NCI-H82 treated with DMSO at 0.1 percent for 48 hours (cell line): ENCODE results near the gene RPA1.

Experiments
- DNase-seq: peaks from one replicate; lab custom pipeline; 2025; ENCODE audit not compliant: unreplicated experiment; lab: John Stamatoyannopoulos, UW

RPA1 gene

DNA sequence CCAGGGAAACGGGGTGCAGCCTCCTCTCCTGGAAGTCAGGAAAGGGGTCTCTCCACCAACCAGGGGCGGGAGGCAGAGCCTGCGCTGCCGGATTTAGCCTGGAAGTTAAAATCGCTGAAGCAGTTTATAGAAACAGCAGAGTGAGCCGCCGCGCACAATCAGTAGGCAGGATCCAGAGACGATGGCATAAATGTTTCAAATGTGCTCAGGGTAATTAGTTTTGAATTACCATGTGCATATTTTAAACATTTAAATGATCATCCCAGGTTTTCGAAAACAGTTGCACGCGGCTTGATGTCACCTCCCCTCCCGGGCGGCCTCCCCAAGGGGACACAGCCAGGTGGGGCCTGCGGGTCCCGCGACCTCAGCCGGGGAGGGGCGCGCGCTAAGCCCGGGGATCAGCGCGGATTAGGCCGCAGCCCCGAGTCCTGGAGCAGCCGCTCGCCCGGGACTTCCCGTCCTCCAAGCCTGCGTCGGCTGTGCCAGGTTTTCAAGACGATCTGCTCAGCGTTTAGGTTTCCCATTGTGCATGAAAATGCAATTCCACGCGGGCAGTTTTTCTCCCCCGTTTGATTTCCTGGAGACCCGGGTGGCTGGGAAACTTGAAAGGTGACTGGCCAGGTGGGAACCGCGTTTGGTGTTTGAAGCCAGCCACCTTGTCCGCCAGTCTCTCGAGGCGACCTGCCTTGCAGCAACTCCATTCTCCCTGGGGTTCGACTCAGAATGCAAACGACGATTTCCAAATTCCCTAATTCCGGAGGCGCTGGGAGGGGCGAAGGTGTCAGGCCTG, 78.3 kb downstream of the RPA1 start:
- DNase-seq, result peak; percentile 44

DNA sequence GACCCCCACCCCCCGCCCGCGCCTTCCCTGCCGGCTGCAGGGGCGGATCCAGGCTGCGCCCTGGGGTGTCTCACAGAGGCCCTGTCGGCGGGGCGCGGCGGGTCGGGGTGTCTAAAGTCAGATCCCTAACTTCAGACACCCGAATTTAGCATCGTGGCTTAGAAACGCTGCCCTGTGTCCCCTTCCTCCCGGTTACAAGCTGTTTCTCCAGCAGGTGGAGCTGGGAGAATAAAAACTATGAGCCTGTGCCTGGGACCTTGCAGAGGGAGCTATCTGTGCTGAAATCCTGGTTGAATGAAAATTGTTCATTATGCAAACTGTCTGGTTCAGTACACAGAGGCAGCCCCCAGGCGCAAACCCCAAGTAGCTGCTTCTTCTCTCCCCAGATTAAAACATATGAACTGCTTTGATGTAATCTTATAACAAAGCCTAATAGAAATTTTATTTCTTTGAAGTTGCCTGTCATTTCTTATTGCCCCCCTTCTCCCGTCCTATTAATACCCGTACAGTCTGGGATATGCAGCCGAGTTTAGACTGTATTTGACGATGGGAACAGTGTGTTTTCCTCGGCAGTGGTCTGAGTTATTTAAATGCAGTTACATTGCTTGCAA, 79.0 kb downstream of the RPA1 start:
- peak; percentile 91 for DNase-seq

DNA sequence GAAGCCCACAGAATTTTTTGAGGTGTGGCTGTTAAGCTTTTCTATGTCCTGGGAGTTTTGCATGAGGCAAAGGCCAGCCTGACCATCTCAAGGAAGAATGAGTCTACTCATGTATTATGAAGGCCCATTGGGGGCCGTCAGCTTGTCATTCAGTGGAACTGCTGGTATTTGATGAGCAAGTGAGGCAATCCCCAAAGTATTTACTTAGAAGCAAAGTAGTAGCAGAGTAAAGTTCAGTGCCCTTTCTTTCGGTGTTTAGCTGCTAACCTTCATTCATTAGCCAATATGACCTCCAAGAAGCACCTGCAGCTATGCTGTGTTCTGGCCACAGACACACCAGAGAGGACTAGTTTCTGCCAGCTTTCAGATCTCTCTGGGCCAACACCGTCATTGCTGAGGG, 80.2 kb downstream of the RPA1 start:
- no peak for DNase-seq

DNA sequence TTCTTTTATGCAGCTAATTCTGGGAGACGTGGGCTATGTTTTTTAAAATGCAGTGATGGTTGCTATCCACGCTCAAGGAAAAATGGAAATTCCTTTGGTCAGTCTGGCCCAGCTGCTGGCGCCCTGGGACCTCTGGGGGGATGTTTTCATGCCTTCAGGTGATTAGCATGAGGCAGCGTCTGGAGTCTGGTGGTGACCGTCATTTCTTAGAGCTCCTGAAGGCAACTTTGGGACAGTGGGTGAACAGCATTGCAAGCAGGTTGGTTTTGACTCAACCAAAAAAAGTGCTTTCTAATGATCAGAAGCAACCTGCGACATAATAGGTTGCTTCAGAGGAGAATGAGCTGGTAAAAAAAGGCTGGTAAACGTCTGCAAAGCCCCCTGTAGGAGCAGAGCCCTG, 82.3 kb downstream of the RPA1 start:
- DNase-seq, result no peak

DNA sequence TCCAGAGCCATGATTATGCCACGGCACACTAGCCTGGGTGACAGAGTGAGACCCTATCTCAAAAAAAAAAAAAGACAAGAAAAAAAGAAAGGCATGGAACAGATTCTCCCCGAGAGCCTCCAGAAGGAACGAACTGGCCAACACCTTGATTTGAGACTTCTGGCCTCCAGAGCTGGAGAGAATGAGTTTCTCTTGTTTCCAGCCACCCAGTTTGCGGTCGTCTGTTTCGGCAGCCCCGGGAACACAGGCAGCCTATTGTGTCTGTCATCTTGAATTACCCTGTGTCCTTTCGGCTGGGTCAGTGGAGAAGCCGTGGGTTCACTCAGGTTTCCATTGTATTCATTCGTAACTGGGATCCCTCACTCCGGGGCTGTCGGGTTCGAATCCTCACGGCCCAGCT, 83.9 kb downstream of the RPA1 start:
- DNase-seq, result no peak

DNA sequence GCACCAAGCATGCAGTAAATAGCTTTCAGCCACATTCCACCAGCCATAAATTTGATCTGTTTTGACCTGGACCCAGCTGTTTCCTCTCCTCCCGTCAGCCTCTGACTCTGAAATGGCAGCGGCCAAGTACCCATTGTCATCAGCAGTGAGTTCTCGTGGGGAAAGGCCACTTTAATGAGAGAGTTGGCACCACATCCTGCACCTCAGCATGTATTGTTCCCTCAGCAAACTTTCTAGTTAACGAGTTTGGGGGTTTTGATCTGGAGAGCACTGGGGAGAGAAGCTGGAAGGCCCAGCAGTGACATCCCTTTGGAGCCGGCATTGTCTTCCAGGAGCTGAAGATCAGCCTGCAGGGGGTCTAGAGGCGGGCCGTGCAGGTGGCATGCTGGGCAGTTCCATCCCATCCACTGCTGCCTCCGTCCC, 84.9 kb downstream of the RPA1 start:
- no peak for DNase-seq

DNA sequence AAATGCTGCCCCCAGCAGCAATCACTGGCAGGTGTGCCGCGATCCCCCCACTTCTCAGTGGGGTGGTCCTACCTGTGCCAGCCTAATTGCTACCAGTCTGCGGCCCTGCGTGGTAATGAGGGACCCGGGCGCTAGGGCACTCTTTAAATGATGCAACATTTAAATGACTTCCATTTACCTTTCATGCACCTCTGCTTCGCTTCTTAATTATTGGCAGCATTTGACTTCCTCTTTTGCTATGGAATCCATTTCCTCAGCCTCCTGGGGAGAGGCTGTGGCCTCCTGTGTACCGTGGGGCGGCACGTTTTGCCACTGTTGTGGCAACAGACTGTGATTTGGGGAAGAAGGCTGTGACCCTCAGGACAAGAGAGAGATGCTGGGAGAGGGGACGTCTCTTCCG, 86.1 kb downstream of the RPA1 start:
- DNase-seq, result no peak

DNA sequence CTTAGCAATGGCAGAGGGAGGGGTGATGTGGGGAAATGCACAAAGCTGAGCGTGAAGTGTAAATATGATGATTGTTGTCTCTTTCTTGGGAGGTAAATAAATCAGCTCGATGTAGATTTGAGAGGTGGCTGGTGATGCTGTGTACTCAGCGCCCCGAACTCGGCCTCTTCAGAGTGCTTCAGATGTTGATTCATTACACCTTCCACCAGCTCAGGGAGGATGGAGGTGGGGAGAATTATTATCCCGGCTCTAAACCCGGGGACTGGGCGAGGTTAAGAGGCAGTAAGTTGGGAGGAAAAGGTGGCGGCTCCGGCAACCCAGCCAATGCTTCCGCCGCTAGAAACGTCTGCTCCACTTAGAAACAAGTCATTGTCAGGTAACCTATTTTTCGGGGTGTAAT, 86.5 kb downstream of the RPA1 start:
- DNase-seq, result no peak

DNA sequence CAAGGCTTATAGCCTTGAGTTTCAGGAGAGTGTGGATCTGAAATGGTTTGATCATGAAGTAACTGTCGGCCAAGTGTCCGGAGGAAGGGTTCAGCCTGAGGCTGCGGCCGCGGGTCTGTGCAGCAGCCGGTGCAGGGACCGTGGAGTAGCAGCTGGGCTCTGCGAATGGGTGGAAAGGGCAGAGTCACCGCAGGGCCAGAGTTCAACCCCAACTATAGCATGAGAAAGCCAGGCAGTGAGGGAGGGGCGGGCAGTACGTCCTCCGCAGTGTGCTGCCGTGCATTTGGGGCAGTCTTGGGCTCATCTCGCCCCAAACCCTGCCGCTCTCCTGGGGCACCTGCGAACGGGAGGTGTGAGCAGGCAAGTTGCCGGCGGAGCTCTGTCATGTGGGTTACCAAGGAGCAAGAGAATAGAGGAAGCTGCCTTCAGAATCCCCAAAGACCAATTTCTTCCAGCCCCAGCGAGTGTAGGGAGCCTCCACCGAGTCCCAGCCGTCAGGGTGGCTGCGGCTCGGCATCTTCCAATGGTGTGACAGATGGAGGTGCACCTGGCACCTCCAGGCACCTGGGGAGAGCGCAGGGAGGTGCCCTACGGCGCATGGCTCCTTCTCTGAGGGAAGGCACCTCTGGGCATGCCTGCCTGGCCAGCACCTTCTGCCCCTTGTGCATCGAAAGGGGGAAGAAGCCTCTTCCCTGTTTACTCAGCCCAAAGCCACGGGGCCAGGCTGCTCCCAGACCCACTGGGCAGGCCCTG, 87.3 kb downstream of the RPA1 start:
- no peak for DNase-seq

DNA sequence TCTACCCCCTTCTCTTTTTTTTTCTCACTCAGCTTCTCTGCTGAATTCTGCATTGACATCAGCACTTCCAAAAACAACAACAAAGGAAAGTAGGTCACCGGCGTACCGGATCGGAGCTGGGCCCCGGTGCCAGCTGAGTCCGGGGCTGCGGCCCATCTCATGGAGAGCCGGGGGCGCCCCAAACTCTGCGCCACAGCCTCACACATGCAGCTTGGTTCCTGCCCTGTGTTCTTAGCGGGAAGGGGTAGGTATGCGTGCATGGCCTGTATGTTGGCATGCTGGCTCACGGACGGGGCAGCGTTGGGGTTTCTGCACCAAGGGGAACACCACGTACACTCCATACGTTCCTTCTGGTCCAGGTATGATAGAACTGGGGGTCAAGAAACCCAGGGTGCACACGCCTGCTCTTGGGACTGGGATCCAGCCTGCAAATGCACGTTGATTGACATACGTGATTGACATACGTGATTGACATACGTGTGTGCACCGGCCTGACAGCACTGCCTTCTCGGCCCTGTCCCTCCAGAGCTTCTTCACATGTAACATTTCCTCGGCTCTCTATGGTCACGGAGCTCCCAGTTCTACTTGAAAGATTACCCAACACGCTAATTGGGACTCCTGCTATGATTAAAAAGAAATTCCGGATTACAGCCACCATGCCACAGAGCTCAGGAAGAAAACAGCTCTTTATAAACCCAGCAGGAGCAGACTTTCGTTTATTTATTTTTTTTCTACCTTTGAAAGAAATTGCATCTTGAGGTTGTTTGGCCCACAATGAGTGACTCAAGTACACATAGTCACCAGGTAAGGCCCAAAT, 88.7 kb downstream of the RPA1 start:
- DNase-seq, result no peak

DNA sequence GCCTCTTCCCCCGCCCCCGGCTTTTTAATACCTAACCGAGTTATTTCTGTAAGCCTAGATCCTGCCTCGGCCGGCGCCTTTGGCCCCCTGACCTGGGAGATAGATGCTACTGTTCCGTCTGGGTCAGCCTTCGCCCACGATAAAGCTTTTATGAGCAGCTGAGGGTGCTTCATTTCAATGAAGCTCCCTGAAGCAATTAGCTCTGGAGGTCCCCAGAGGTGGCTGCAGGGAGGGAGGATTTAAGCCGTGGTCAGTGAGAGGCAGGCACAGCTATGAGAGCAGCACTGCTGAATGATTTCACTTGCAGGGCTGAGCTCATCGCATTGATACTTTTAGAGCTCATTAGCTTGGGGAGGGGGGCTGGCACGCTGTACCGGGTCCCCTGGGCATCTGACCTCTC, 89.4 kb downstream of the RPA1 start:
- peak; percentile 19 for DNase-seq

DNA sequence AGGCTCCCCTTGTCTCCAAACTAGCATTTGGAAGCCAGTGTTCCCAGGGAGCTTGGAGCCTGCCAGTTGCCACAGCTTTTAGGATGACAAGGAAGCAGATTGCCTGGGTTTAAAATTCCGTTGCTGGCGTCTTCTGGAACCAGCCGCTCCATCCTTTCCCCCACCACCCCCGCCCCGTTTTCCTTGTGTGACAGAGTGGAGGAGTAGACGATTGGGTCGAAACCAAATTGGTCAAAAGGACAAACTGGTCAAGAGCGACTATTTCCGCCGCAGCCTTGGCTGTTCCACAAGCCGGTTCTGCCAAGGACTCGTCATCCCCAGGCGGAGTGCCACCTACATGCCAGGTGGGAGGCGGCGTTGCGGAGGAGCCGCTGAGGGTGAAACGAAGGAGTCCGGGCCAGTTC, 91.1 kb downstream of the RPA1 start:
- no peak for DNase-seq

DNA sequence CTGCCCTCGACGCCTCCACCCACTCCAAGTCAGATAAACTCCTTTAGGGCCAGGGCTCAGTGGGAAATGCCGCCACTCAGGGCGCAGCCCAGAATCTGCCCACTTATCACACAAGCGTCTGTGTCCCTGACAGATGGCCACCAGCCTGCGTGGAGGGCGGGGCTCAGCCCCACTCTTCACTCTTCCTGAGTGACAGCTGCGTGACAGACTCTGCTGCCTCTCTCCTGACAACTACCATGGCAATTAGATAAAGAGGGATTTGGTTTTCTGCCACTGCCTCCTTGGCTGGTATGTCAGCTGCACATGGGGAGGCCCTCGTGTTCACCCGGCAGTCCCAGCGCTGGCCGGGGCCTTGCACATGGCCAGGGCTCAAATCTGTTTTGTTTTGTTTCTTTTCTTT, 99.2 kb downstream of the RPA1 start:
- peak; percentile 89 for DNase-seq

DNA sequence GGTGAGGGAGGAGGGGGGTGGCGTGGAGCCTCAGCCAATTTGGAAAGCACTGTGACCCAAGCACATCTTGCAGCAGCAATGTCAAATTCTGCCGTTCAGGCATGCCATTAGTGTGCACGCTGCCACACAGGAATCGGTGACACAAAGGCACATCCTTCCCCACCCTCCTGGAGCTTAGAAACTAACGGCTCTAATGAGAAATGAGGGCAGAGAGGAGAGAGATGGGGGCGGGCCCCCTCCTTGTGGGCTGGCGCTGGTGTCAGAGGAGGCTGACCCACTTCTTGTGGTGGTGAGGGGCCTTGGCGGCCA, 100.5 kb downstream of the RPA1 start:
- DNase-seq, result no peak

DNA sequence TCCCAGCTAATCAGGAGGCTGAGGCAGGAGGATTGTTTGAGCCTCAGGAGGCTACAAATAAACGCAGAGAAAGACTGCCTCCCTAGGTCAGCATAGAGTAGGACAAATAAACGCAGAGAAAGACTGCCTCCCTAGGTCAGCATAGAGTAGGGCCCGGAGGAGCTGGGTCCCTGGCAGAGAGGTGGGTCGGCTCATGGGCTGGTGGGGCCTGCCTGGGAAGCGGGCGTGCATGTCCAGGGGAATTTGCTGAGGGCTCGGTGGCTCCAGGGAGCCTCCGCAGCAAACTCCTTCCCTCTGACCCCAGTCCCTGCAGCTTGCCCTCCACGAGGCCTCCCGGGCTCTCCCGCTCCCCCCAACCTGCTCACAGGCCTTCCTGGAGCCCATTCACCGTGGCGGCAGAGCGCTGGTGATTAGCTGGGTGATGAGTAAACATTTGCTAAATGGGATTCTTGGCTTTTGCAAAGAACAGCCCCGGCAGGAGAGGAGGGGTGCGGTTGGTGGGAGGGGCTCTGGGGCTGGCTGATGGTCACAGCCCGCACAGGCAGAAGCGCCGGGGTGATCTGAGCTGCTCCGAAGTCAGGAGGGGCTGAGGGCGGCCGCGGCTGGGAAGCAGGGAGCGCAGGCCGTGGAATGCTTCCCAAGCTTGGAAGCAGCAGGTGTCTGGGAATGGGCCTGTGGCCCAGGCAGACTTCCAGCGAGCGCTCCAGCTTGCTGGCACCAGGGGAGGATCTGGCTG, 102.2 kb downstream of the RPA1 start:
- peak; percentile 87 for DNase-seq

DNA sequence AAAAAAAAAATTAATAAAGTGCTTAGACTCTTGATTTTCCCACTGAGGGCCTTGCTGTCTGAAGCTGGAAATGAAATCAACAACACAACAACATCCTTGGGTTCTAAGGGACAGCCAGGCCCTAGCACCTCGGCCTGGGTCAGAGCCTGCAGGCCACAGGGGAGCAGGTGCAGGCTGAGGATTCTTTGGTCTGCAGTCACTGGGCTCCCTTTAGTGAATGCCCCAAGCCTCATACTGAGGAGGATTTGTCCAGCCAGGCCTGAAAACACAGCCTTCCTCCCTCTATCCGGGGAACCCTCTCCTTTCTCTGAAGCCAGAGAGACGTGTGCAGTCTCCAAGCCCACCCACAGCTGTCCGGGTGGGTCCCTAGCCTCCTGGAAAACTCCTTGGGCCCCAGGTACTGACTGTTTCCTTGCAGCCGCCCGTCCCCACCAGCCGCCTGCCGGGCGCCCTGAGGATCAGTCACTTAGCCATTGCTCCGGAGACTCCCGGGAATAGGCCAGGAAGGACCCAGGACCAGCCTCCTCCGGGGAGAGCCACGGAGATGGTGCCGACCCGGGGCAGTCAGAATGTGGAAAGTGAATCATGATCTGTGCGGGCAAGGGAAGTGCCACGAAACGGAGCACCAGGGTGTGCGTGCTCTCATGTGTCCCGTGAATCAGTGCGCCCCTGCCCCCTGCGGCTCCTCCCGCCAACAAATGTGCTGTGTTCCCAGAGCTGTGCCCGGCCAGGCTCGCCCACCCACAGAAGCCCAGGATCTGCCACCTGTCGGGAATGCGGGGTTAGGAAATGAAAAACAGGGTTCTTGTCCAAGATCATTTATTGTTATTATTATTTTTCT, 104.3 kb downstream of the RPA1 start:
- DNase-seq, result no peak

DNA sequence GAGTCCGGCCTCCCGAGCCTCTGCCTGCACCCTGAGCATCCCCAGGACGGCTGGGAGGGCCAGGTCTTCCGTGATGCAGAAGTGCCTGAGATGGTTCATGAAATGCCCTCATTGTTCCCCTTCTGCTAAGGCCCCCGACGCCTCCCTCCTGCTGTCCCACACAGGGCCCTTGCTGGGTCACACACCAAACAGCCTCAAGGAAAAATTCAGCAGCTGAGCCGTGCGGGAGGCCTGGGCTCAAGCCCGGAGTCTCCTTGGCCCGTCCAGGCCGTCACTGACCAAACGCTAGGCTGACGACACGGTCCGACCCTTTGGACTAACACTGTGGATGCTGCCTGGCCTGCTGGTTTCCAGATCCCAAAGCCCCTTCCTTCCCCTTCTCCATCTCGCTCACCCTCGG, 105.1 kb downstream of the RPA1 start:
- no peak for DNase-seq

DNA sequence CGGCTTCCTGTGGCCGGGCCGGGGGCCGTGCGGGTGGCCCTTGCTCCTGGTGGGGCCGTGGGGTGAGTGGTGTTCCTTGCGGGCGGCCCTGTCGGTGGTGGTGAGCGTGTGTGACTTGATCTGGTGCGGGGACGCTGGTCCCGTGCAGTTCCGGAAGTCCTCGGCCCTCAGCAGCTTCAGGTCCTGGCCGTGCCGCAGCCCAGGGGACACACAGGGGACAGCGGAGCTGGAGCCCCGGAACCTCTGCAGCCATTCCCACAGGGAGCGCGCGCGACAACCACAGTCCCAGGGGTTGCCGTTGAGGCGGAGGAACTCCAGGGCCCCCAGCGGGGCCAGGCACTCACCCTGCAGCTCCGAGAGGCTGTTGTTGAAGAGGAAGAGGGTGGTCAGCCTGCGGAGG, 107.0 kb downstream of the RPA1 start:
- no peak for DNase-seq

DNA sequence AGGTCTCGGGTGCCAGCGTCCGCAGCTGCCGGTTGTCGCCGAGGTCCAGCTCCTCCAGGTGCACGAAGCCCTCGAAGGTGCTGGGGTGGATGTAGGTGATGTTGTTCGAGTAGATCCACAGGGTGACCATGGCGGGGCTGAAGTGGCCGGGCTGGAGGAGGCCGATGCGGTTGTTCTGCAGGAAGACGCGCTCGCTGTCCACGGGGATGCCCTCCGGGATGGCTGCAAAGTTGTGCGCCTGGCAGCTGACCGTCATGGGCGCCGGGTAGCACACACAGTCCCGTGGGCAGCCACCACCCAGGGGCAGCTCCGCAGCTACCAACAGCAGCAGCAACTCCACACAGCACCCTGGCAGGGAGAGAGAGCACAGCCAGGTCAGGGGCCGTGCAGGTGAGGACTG, 107.7 kb downstream of the RPA1 start:
- DNase-seq, result no peak
